Astrocyte of the cerebellum (primary cell): ENCODE measurements around the gene MYCT1.
"Not testable (repeated sequence)": the region's sequence is repeated elsewhere in the genome, so short reads cannot be mapped to it uniquely, and the experiment has no call there.

ENCODE experiments used
- DNase-seq: peaks from one replicate; pipeline ENCODE4 v3.0.0-alpha.2; 2011; ENCODE audit warnings: low read depth
- H3K4me3 ChIP-seq: 2 replicates; pipeline ENCODE4 v1.5.1; 2011; ENCODE audit warnings: mild to moderate bottlenecking, low read depth, low read length, moderate library complexity
- in situ Hi-C: cut with HindIII; loops from 2 replicates; pipeline ENCODE4 v1.10.0; 2017; ENCODE audit warnings: low sequenced_read_pairs
- TF ChIP-seq, protein P1 (sequence below): IDR thresholded peaks from 2 replicates; pipeline ENCODE4 v1.5.1; 2012; ENCODE audit warnings: low read length, low read depth, moderate library complexity, mild to moderate bottlenecking; ENCODE audit errors: missing control alignments

Gene MYCT1

DNA sequence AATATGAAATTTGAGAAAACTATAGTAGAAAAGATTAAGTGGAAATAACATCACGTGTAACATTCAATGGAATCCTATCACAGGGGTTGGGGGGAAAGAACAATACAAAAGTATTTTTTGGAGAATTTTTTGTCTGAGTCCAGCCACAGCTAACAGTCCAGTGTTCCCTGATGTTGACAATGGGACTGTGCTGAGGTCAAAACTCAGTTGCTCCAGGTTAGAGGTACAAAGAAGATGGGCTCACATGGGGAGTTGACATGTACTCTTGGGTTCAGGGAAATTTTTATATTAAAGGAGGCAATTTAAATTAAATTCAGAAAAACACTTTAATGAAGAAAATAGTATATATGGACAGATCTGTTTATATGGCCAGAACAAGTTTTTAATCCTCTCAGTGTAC lies 995 bp downstream of the MYCT1 start:
- no peak for DNase-seq
- in situ Hi-C loops, result no loop called here
- TF ChIP-seq, protein P1, sequence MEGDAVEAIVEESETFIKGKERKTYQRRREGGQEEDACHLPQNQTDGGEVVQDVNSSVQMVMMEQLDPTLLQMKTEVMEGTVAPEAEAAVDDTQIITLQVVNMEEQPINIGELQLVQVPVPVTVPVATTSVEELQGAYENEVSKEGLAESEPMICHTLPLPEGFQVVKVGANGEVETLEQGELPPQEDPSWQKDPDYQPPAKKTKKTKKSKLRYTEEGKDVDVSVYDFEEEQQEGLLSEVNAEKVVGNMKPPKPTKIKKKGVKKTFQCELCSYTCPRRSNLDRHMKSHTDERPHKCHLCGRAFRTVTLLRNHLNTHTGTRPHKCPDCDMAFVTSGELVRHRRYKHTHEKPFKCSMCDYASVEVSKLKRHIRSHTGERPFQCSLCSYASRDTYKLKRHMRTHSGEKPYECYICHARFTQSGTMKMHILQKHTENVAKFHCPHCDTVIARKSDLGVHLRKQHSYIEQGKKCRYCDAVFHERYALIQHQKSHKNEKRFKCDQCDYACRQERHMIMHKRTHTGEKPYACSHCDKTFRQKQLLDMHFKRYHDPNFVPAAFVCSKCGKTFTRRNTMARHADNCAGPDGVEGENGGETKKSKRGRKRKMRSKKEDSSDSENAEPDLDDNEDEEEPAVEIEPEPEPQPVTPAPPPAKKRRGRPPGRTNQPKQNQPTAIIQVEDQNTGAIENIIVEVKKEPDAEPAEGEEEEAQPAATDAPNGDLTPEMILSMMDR, result no peak
- H3K4me3 ChIP-seq, result no peak overlapping the region

GRCh38 chr6:152700427-152700826 lies 2.7 kb downstream of the MYCT1 start:
- in situ Hi-C loops, result no loop called here
- H3K4me3 ChIP-seq, result no peak overlapping the region
- no peak for DNase-seq
- TF ChIP-seq, protein P1, result no peak

DNA sequence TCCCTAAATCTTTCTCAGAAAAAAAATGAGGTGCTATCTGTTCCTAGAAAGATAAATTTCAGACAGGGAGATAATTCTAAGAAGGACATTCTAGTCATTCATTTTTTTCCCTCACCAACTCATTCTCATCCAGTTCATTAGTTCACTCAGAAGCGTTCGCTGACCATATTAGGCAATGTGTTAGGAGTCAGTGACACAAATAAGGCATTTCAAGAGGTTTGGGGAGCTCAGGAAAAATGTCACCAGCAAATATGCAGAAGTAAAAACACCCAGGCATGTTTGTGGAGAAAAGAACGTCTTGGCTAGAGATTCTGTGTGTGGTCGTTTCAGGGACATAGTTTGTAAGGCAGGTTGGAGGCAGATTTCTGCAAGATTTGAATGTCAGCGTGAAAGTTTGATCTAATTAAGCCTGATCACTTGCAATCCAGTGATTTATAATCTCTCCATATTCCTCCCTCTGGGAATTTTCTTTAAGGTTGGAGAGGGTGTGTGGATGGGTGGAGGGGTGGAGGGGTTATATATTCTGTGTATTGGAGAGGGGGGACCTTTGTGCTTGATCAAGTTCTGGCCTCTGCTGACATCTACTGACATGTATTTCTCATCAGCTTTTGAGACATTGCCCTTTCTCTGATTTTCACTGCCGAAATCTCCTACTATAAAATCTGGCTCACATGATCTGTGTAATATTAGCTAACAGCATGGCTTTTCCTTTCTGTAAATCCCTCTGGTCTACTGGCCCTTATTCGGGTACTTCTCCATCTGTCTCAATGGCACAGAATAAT lies 3.6 kb downstream of the MYCT1 start:
- H3K4me3 ChIP-seq, result no peak overlapping the region
- in situ Hi-C loops, result no loop called here
- no peak for DNase-seq
- TF ChIP-seq, protein P1, result no peak

GRCh38 chr6:152701863-152702401 lies 4.2 kb downstream of the MYCT1 start:
- DNase-seq, result no peak
- TF ChIP-seq, protein P1, result no peak
- H3K4me3 ChIP-seq, result no peak overlapping the region
- in situ Hi-C loops, result no loop called here

DNA sequence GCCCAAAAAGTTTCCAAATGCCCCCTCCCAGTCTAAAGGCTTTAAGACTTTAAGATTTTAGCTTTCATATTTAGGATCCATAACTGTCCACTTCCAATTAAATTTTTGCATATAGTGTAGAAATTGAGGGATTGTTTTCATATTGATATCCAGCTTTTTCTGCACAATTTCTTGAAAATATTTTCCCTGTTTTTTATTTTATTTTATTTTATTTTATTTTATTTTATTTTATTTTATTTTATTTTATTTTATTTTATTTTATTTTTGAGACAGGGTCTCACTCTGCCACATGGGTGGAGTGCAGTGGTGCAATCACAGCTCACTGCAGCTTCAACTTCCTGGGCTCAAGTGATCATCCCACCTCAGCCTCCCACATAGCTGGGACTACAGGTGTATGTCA lies 6.1 kb downstream of the MYCT1 start:
- in situ Hi-C loops, DNase-seq: not testable (repeated sequence)

DNA sequence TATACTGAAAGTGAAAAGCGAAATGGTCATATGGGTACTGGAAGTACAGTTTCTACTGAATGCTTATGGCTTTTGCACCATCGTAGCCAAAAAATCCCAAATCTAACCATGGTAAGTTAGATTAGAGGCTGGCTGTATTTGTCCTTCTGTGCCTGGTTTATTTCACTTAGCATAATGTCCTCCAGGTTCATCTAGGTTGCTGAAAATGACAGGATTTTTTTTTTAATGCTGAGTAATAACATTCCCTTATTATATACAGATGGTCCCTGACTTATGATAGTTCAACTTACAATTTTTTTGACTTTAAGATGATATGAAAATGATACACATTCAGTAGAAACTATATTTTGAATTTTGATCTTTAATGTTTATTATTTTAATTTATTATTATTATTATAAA lies 7.6 kb downstream of the MYCT1 start:
- DNase-seq, result no peak
- in situ Hi-C loops, result no loop called here
- H3K4me3 ChIP-seq, result no peak overlapping the region
- TF ChIP-seq, protein P1, result no peak

More for the DNA sequence above, 6.1 kb downstream of the MYCT1 start:
- H3K4me3 ChIP-seq, result not testable (repeated sequence)

GRCh38 chr6:152716322-152716721 lies 18.6 kb downstream of the MYCT1 start:
- in situ Hi-C loops, result no loop called here
- TF ChIP-seq, protein P1, result no peak
- H3K4me3 ChIP-seq, result no peak overlapping the region
- DNase-seq, result no peak
